ENCODE measurements around the gene GID4. TPM values are rescaled to one million over a fixed set of nuclear protein-coding genes. Genes with fewer than 3 reads are reported as not detected.
A peak's percentile ranks its signal among the peaks of the same experiment; 100 is the strongest.

GID4 gene
- total RNA-seq, 6 donors from 2014 or later, result 6.3 to 17.1 (median 9.8) TPM

DNA sequence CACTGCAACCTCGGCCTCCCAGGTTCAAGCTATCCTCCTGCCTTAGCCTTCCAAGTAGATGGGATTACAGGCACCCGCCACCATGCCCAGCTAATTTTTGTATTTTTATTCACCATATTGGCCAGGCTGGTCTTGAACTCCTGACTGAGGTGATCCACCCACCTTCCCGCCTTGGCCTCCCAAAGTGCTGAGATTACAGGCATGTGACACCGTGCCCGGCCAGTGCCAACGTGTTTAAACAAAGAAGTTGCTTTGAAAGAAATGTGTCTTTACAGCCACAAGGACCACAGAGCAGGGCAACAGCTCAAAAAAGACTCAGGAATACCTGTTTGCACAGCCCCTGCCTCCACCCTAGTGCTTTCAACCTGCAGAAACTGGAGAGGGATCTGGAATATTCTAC is 25.2 kb upstream of the GID4 start:
- Histone ChIP-seq H3K4me1 (no peaks in the 10 kb centered on the region), H3K36me3 (peaks cover 0 to 37% (median 16%) of the 10 kb centered on the region in 4 donors), H3K9me3 (no peaks in the 10 kb centered on the region), H3K27me3 (no peaks in the 10 kb centered on the region), H3K4me3 (no peak overlapping the region), H3K27ac (no peak overlapping the region)
- WGBS, 2 donors, result 94 to 100% methylated on average over 6 of the region's 6 CpGs
- DNase-seq, result no peak
- no peak for ATAC-seq (ENCODE audit: low FRiP score in 2 of 2)
- TF ChIP-seq POLR2AphosphoS5 (IDR thresholded peaks at IDR 0.05), result no peak
- no peak for TF ChIP-seq POLR2A (IDR thresholded peaks at IDR 0.05)
- no peak for TF ChIP-seq EP300 (IDR thresholded peaks at IDR 0.05)
- TF ChIP-seq, protein P1, sequence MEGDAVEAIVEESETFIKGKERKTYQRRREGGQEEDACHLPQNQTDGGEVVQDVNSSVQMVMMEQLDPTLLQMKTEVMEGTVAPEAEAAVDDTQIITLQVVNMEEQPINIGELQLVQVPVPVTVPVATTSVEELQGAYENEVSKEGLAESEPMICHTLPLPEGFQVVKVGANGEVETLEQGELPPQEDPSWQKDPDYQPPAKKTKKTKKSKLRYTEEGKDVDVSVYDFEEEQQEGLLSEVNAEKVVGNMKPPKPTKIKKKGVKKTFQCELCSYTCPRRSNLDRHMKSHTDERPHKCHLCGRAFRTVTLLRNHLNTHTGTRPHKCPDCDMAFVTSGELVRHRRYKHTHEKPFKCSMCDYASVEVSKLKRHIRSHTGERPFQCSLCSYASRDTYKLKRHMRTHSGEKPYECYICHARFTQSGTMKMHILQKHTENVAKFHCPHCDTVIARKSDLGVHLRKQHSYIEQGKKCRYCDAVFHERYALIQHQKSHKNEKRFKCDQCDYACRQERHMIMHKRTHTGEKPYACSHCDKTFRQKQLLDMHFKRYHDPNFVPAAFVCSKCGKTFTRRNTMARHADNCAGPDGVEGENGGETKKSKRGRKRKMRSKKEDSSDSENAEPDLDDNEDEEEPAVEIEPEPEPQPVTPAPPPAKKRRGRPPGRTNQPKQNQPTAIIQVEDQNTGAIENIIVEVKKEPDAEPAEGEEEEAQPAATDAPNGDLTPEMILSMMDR (IDR thresholded peaks at IDR 0.05), result no peak

DNA sequence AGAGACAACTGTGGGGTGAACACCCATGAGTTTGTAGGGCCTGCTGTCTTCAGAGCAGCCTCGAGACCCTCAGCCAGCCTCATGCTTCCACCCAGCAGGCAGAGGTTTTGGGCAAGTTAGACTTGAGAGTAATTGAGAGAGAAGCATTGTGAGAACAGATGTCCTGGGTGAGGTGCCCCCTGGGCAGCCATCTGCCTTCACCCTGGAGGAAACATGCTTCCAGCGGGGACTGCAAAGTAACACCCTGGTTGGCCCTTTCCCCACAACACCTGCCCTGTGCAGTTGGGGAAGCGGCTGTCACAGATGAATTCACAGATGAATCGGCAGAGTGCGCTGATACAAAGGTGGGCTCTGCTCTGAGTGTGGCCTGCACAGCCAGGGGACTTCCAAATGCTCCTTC is 23.6 kb upstream of the GID4 start:
- no peak overlapping the region for H3K4me3 ChIP-seq
- WGBS, 2 donors, result 87 to 95% methylated on average over 3 to 5 of the region's 5 CpGs
- TF ChIP-seq POLR2AphosphoS5 (IDR thresholded peaks at IDR 0.05), result no peak
- TF ChIP-seq EP300 (IDR thresholded peaks at IDR 0.05), result no peak
- TF ChIP-seq POLR2A (IDR thresholded peaks at IDR 0.05), result no peak
- TF ChIP-seq, protein P1 (IDR thresholded peaks at IDR 0.05), result no peak
- H3K27ac ChIP-seq, result no peak overlapping the region
- ATAC-seq (ENCODE audit: low FRiP score in 2 of 2) (no peak), DNase-seq (no peak)
- no peaks in the 10 kb centered on the region for H3K27me3 ChIP-seq
- no peaks in the 10 kb centered on the region for H3K4me1 ChIP-seq
- H3K36me3 ChIP-seq, result peaks cover 0 to 41% (median 16%) of the 10 kb centered on the region in 4 donors
- no peaks in the 10 kb centered on the region for H3K9me3 ChIP-seq

DNA sequence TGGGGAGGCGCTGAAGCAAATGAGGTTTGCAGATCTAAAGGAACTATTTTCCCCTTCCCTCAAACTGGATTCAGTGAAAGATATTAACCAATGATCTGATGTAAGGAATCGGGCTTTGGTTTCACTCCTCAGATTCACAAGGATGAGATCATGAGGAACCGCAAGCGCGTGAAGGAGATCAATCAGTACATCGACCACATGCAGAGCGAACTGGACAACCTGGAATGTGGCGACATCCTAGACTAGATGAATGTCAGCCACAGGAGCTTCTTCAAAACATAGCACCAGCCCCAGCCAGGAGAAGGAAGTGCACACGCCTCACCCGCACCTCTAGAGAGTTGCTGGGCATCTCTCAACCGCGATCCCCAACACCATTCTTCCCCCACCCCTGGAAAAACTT is 22.8 kb upstream of the GID4 start:
- no peak for ATAC-seq (ENCODE audit: low FRiP score in 2 of 2)
- Histone ChIP-seq H3K4me3 (no peak overlapping the region), H3K36me3 (peaks cover 0 to 46% (median 23%) of the 10 kb centered on the region in 4 donors), H3K4me1 (no peaks in the 10 kb centered on the region), H3K27ac (no peak overlapping the region), H3K27me3 (no peaks in the 10 kb centered on the region), H3K9me3 (no peaks in the 10 kb centered on the region)
- no peak for DNase-seq
- WGBS, 2 donors, result 86 to 97% methylated on average over 12 of the region's 12 CpGs
- no peak for TF ChIP-seq POLR2AphosphoS5 (IDR thresholded peaks at IDR 0.05)
- TF ChIP-seq, protein P1 (IDR thresholded peaks at IDR 0.05), result no peak

DNA sequence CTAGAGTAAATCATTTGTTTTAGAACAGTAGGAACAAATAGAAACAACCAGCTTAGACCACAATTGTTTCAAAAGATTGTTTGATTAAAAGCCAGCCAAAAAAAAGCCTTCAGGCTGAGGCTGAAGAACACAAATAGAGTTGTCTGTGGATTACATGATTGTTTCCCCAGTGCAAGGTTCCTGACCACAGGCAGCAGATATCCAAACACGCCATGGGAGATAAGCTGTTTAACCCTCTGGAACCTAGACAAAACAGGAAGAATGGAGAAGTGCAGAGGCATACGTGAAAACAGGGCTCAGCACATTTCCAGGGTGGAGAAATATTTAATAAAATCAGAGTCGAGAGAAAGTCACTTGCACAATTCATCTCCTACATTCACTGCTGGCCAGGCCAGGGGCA is 21.2 kb upstream of the GID4 start:
- Histone ChIP-seq H3K4me3 (no peak overlapping the region), H3K36me3 (peaks cover 0 to 50% (median 27%) of the 10 kb centered on the region in 4 donors), H3K27ac (no peak overlapping the region), H3K27me3 (no peaks in the 10 kb centered on the region), H3K9me3 (no peaks in the 10 kb centered on the region), H3K4me1 (no peaks in the 10 kb centered on the region)
- TF ChIP-seq POLR2AphosphoS5 (IDR thresholded peaks at IDR 0.05) (no peak), POLR2A (IDR thresholded peaks at IDR 0.05) (no peak), EP300 (IDR thresholded peaks at IDR 0.05) (no peak)
- TF ChIP-seq, protein P1 (IDR thresholded peaks at IDR 0.05), result no peak
- DNase-seq, result no peak
- WGBS, 2 donors, result 66 to 72% methylated on average over 3 of the region's 3 CpGs
- no peak for ATAC-seq (ENCODE audit: low FRiP score in 2 of 2)

DNA sequence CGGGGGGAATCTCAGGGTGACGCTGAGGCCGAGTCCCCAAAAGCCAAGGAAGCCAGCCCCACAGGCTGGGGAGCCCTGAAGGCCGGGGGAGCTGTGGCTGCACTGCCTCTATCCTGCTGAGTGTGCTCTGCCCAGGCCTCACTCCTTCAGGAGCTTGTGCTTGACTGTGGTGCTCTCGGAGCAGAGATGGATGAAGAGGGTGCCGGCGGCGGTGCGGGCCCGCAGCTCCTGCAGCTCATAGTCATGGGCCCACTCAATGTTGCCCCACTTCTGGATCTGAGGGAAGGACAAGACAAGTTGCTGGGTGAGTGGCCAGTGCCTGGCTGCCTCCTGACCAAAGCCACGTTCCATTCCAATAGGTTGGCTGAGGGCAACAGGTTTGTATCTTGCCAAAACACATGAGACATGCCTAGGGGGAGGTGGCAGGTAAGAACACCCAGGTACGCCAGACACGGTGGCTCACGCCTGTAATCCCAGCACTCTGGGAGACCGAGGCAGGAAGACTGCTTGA is 20.7 kb upstream of the GID4 start:
- TF ChIP-seq EP300 (IDR thresholded peaks at IDR 0.05), result no peak
- TF ChIP-seq POLR2AphosphoS5 (IDR thresholded peaks at IDR 0.05), result no peak
- no peak for TF ChIP-seq POLR2A (IDR thresholded peaks at IDR 0.05)
- TF ChIP-seq, protein P1 (IDR thresholded peaks at IDR 0.05), result no peak
- DNase-seq, result peak in 1 of 2 donors; percentile 76
- H3K4me1 ChIP-seq, result no peaks in the 10 kb centered on the region
- H3K27ac ChIP-seq, result no peak overlapping the region
- no peaks in the 10 kb centered on the region for H3K27me3 ChIP-seq
- 92 to 96% methylated on average over 15 of the region's 15 CpGs for WGBS, 2 donors
- peaks cover 0 to 50% (median 27%) of the 10 kb centered on the region in 4 donors for H3K36me3 ChIP-seq
- no peaks in the 10 kb centered on the region for H3K9me3 ChIP-seq
- ATAC-seq (ENCODE audit: low FRiP score in 2 of 2), result no peak
- H3K4me3 ChIP-seq, result no peak overlapping the region
